Mesenchymal stem cell (in vitro differentiated cells and primary cell): Measurements from ENCODE around the gene ARHGAP15.
"Not testable (repeated sequence)": the region's sequence is repeated elsewhere in the genome, so short reads cannot be mapped to it uniquely, and the experiment has no call there.

Source experiments
- DNase-seq: peaks from one replicate; pipeline ENCODE4 v3.0.0-alpha.2; 2013
- H2AFZ ChIP-seq: one replicate; pipeline ENCODE4 v1.6.1; 2013; ENCODE audit warnings: low read depth, mild to moderate bottlenecking, control low read depth, inconsistent platforms, low read length, moderate library complexity
- H2AK5ac ChIP-seq: 2 replicates; pipeline ENCODE4 v1.6.1; 2013; ENCODE audit warnings: low read length, moderate library complexity, mild to moderate bottlenecking, inconsistent platforms; ENCODE audit not compliant: severe bottlenecking
- H2BK120ac ChIP-seq: one replicate; pipeline ENCODE4 v1.6.1; 2013; ENCODE audit warnings: low read depth, mild to moderate bottlenecking, inconsistent platforms, low read length, moderate library complexity
- H2BK12ac ChIP-seq, 2 experiments: one replicate each; pipeline ENCODE4 v1.6.1; 2013; ENCODE audit warnings: inconsistent platforms in 2 of 2, low read length in 2 of 2, mild to moderate bottlenecking in 2 of 2, moderate library complexity in 2 of 2, control low read depth in 1 of 2
- H2BK15ac ChIP-seq: one replicate; pipeline ENCODE4 v1.6.1; 2013; ENCODE audit warnings: mild to moderate bottlenecking, low read depth, inconsistent platforms; ENCODE audit not compliant: poor library complexity, severe bottlenecking
- H2BK5ac ChIP-seq: 2 replicates; pipeline ENCODE4 v1.6.1; 2013; ENCODE audit warnings: low read depth, mild to moderate bottlenecking, low read length, control low read depth, inconsistent platforms; ENCODE audit not compliant: poor library complexity, severe bottlenecking
- H3K14ac ChIP-seq, 2 experiments: one replicate each; pipeline ENCODE4 v1.6.1; 2013; ENCODE audit warnings: inconsistent platforms in 2 of 2, low read length in 2 of 2, control low read depth in 1 of 2, mild to moderate bottlenecking in 1 of 2, moderate library complexity in 1 of 2
- H3K18ac ChIP-seq, 2 experiments: one replicate each; pipeline ENCODE4 v1.6.1; 2013; ENCODE audit warnings: inconsistent platforms in 2 of 2, low read length in 2 of 2, control low read depth in 1 of 2, low read depth in 1 of 2, mild to moderate bottlenecking in 1 of 2
- H3K23ac ChIP-seq, 2 experiments: one replicate each; pipeline ENCODE4 v1.6.1; 2013; ENCODE audit warnings: inconsistent platforms in 2 of 2, low read length in 2 of 2, mild to moderate bottlenecking in 2 of 2, moderate library complexity in 2 of 2, control low read depth in 1 of 2
- H3K27ac ChIP-seq: 2 replicates; pipeline ENCODE4 v1.5.1; 2013; ENCODE audit warnings: mild to moderate bottlenecking, moderate library complexity, low read length, control low read depth, inconsistent platforms; ENCODE audit not compliant: poor library complexity, severe bottlenecking
- H3K27me3 ChIP-seq, 2 experiments: 2 replicates each; pipeline versions ENCODE4 v1.6.1 to v1.7.0; 2013; ENCODE audit warnings: low read length in 2 of 2, mild to moderate bottlenecking in 2 of 2, moderate library complexity in 2 of 2, control low read depth in 1 of 2, inconsistent platforms in 1 of 2; ENCODE audit not compliant: control insufficient read depth in 1 of 2, insufficient read depth in 1 of 2
- H3K36me3 ChIP-seq, 2 experiments: 2 replicates each; pipeline versions ENCODE4 v1.6.1 to v1.7.0; 2013; ENCODE audit warnings: low read length in 2 of 2, control low read depth in 1 of 2, inconsistent platforms in 1 of 2, low read depth in 1 of 2, mild to moderate bottlenecking in 1 of 2; ENCODE audit not compliant: insufficient read depth in 2 of 2, control insufficient read depth in 1 of 2
- H3K4ac ChIP-seq, 2 experiments: one replicate each; pipeline ENCODE4 v1.6.1; 2013; ENCODE audit warnings: inconsistent platforms in 2 of 2, low read length in 2 of 2, mild to moderate bottlenecking in 2 of 2, moderate library complexity in 2 of 2, control low read depth in 1 of 2, low read depth in 1 of 2
- H3K4me1 ChIP-seq: 2 replicates; pipeline ENCODE4 v1.6.1; 2013; ENCODE audit warnings: low read depth, low read length, control low read depth; ENCODE audit not compliant: control insufficient read depth, insufficient read depth
- H3K4me2 ChIP-seq: 2 replicates; pipeline ENCODE4 v1.6.1; 2013; ENCODE audit warnings: low read length, mild to moderate bottlenecking, inconsistent platforms; ENCODE audit not compliant: poor library complexity, severe bottlenecking
- H3K4me3 ChIP-seq, 2 experiments: 2 replicates each; pipeline versions ENCODE4 v1.5.1 to v1.7.0; 2013; ENCODE audit warnings: low read length in 2 of 2, mild to moderate bottlenecking in 2 of 2, control low read depth in 1 of 2, low read depth in 1 of 2; ENCODE audit not compliant: insufficient read depth in 1 of 2
- H3K79me1 ChIP-seq: replicated peaks from 2 replicates; pipeline ENCODE4 v1.6.1; 2013; ENCODE audit warnings: mild to moderate bottlenecking, control low read depth, low read length, inconsistent platforms; ENCODE audit not compliant: poor library complexity, severe bottlenecking
- H3K9ac ChIP-seq: 2 replicates; pipeline ENCODE4 v1.7.0; 2013; ENCODE audit warnings: mild to moderate bottlenecking, low read length, moderate library complexity
- H3K9me3 ChIP-seq: 2 replicates; pipeline ENCODE4 v1.7.0; 2013; ENCODE audit warnings: mild to moderate bottlenecking, low read length; ENCODE audit not compliant: control insufficient read depth
- H4K8ac ChIP-seq: one replicate; pipeline ENCODE4 v1.6.1; 2013; ENCODE audit warnings: inconsistent platforms, mild to moderate bottlenecking, low read length, moderate library complexity
- H4K91ac ChIP-seq: one replicate; pipeline ENCODE4 v1.6.1; 2013; ENCODE audit warnings: mild to moderate bottlenecking, low read length, inconsistent platforms
- WGBS: methylation state at CpG from one replicate; pipeline ENCODE4 v1.1.7; 2013; ENCODE audit warnings: mixed read lengths; 5-methylcytosine and 5-hydroxymethylcytosine counted together

ARHGAP15 gene

GRCh38 chr2:143085125-143085784 lies 44.0 kb upstream of the ARHGAP15 start:
- no peaks in the 10 kb centered on the region for H3K9me3 ChIP-seq
- no peak overlapping the region for H2BK120ac ChIP-seq
- H2BK5ac ChIP-seq: no peak overlapping the region
- H3K14ac ChIP-seq: no peak overlapping the region
- H2AFZ ChIP-seq: no peak overlapping the region
- no peaks in the 10 kb centered on the region for H3K36me3 ChIP-seq
- no peaks in the 10 kb centered on the region for H3K27me3 ChIP-seq
- no peak overlapping the region for H3K9ac ChIP-seq
- no peak overlapping the region for H3K23ac ChIP-seq
- H4K8ac ChIP-seq: no peak overlapping the region
- DNase-seq: no peak
- no peak overlapping the region for H3K4ac ChIP-seq
- H3K4me1 ChIP-seq: peaks cover 2% of the 10 kb centered on the region
- WGBS: 100% methylated on average over 1 of the region's 1 CpG
- H2BK12ac ChIP-seq: no peak overlapping the region
- no peak overlapping the region for H3K27ac ChIP-seq
- H3K4me3 ChIP-seq: no peak overlapping the region
- no peaks in the 10 kb centered on the region for H3K79me1 ChIP-seq
- H4K91ac ChIP-seq: no peak overlapping the region
- no peak overlapping the region for H3K18ac ChIP-seq
- H3K4me2 ChIP-seq: no peak overlapping the region
- no peak overlapping the region for H2BK15ac ChIP-seq
- no peak overlapping the region for H2AK5ac ChIP-seq

GRCh38 chr2:143087033-143087432 lies 42.2 kb upstream of the ARHGAP15 start:
- H3K9me3 ChIP-seq: no peaks in the 10 kb centered on the region
- no peak overlapping the region for H3K27ac ChIP-seq
- H3K23ac ChIP-seq: no peak overlapping the region
- H3K9ac ChIP-seq: no peak overlapping the region
- no peaks in the 10 kb centered on the region for H3K36me3 ChIP-seq
- H3K18ac ChIP-seq: no peak overlapping the region
- H2AFZ ChIP-seq: no peak overlapping the region
- peaks cover 2% of the 10 kb centered on the region for H3K4me1 ChIP-seq
- WGBS: no CpG with 5 or more reads among the region's 1 CpG
- H4K8ac ChIP-seq: no peak overlapping the region
- H3K4me3 ChIP-seq: no peak overlapping the region
- no peak overlapping the region for H2BK5ac ChIP-seq
- no peak overlapping the region for H4K91ac ChIP-seq
- no peak overlapping the region for H3K4me2 ChIP-seq
- H3K27me3 ChIP-seq: no peaks in the 10 kb centered on the region
- H3K79me1 ChIP-seq: no peaks in the 10 kb centered on the region
- H2BK120ac ChIP-seq: no peak overlapping the region
- no peak overlapping the region for H3K4ac ChIP-seq
- no peak overlapping the region for H3K14ac ChIP-seq
- no peak for DNase-seq
- H2BK15ac ChIP-seq: no peak overlapping the region
- H2AK5ac ChIP-seq: no peak overlapping the region
- no peak overlapping the region for H2BK12ac ChIP-seq

- H3K18ac ChIP-seq: no peak overlapping the region
- H3K14ac ChIP-seq: no peak overlapping the region
- H3K4ac ChIP-seq: no peak overlapping the region
- no peak for DNase-seq
- H3K23ac ChIP-seq: no peak overlapping the region
- no peaks in the 10 kb centered on the region for H3K79me1 ChIP-seq
- no peak overlapping the region for H2AFZ ChIP-seq
- H4K91ac ChIP-seq: no peak overlapping the region
- no peaks in the 10 kb centered on the region for H3K4me1 ChIP-seq
- H2BK120ac ChIP-seq: no peak overlapping the region
- H3K4me2 ChIP-seq: no peak overlapping the region
- H2BK5ac ChIP-seq: no peak overlapping the region
- no peaks in the 10 kb centered on the region for H3K27me3 ChIP-seq
- H4K8ac ChIP-seq: no peak overlapping the region
- no peaks in the 10 kb centered on the region for H3K9me3 ChIP-seq
- no peak overlapping the region for H3K9ac ChIP-seq
- no peaks in the 10 kb centered on the region for H3K36me3 ChIP-seq
- no peak overlapping the region for H2AK5ac ChIP-seq
- no peak overlapping the region for H2BK15ac ChIP-seq
- H2BK12ac ChIP-seq: no peak overlapping the region
- no CpG with 5 or more reads among the region's 4 CpGs for WGBS
- H3K27ac ChIP-seq: no peak overlapping the region
- no peak overlapping the region for H3K4me3 ChIP-seq
These were observed 40.8 kb upstream of the ARHGAP15 start for GRCh38 chr2:143088388-143088787.

- DNase-seq, H3K14ac ChIP-seq, H3K36me3 ChIP-seq, H3K4me3 ChIP-seq, H3K9me3 ChIP-seq, H3K18ac ChIP-seq, H3K4me1 ChIP-seq, H2BK15ac ChIP-seq, H3K79me1 ChIP-seq, H3K27ac ChIP-seq, H2AK5ac ChIP-seq, H3K23ac ChIP-seq, H2BK120ac ChIP-seq, H2BK5ac ChIP-seq, H3K4me2 ChIP-seq, H2AFZ ChIP-seq, H4K8ac ChIP-seq, H3K27me3 ChIP-seq, H4K91ac ChIP-seq, H3K9ac ChIP-seq, H3K4ac ChIP-seq, H2BK12ac ChIP-seq: not testable (repeated sequence)
- WGBS: 99% methylated on average over 11 of the region's 12 CpGs
These were observed 39.7 kb upstream of the ARHGAP15 start for GRCh38 chr2:143089520-143089919.
